Naive B cell (primary cell): Measurements from ENCODE around the gene FAM120B. TPM values are rescaled to one million over a fixed set of nuclear protein-coding genes. Genes with fewer than 3 reads are reported as not detected.
A peak's percentile ranks its signal among the peaks of the same experiment; 100 is the strongest.

Experiments used
- ATAC-seq, 2 donors: fragments of 150-1000 bp; cut with Tn5 transposase; 2 replicates each; pipeline ENCODE4 v1.10.0; 2021; ENCODE audit warnings: low read depth in 2 of 2, mild to moderate bottlenecking in 2 of 2, moderate library complexity in 2 of 2
- DNase-seq: peaks from one replicate; pipeline ENCODE4 v3.0.0; 2022
- H3K27ac Mint-ChIP-seq, 6 donors: one replicate each; pipeline ENCODE4 v1.8.0; 2020 to 2022; ENCODE audit warnings: mild to moderate bottlenecking in 6 of 6, mixed read lengths in 6 of 6, moderate library complexity in 5 of 6, inconsistent platforms in 2 of 6
- H3K27me3 Mint-ChIP-seq, 3 donors: one replicate each; pipeline ENCODE4 v1.8.0; 2021 to 2022; ENCODE audit warnings: mixed read lengths in 3 of 3, mild to moderate bottlenecking in 1 of 3
- H3K36me3 Mint-ChIP-seq, 2 donors: one replicate each; pipeline ENCODE4 v1.8.0; 2020 to 2022; ENCODE audit warnings: mixed read lengths in 2 of 2, inconsistent platforms in 1 of 2, mild to moderate bottlenecking in 1 of 2
- H3K4me1 Mint-ChIP-seq, 3 donors: one replicate each; pipeline ENCODE4 v1.8.0; 2020 to 2022; ENCODE audit warnings: mixed read lengths in 3 of 3, inconsistent platforms in 1 of 3, mild to moderate bottlenecking in 1 of 3, moderate library complexity in 1 of 3
- H3K4me3 Mint-ChIP-seq, 8 donors: one replicate each; pipeline ENCODE4 v1.8.0; 2020 to 2022; ENCODE audit warnings: mild to moderate bottlenecking in 8 of 8, mixed read lengths in 8 of 8, moderate library complexity in 8 of 8, inconsistent platforms in 2 of 8
- H3K9me3 Mint-ChIP-seq, 7 donors: one replicate each; pipeline ENCODE4 v1.8.0; 2020 to 2022; ENCODE audit warnings: mixed read lengths in 7 of 7, mild to moderate bottlenecking in 5 of 7, inconsistent platforms in 2 of 7, moderate library complexity in 1 of 7
- polyA plus RNA-seq, 6 donors: library from polyadenylated mRNA; unstranded; fragments of 300-500 nt; fragmentation: Illumina TruSeq; gene quantifications; one replicate each; pipeline ENCODE4 v1.2.3, GENCODE V29; 2021; ENCODE audit warnings: low read depth in 6 of 6

FAM120B gene
- polyA plus RNA-seq, 6 donors from 2014 or later, result 8.3 to 35.2 (median 27.5) TPM

DNA sequence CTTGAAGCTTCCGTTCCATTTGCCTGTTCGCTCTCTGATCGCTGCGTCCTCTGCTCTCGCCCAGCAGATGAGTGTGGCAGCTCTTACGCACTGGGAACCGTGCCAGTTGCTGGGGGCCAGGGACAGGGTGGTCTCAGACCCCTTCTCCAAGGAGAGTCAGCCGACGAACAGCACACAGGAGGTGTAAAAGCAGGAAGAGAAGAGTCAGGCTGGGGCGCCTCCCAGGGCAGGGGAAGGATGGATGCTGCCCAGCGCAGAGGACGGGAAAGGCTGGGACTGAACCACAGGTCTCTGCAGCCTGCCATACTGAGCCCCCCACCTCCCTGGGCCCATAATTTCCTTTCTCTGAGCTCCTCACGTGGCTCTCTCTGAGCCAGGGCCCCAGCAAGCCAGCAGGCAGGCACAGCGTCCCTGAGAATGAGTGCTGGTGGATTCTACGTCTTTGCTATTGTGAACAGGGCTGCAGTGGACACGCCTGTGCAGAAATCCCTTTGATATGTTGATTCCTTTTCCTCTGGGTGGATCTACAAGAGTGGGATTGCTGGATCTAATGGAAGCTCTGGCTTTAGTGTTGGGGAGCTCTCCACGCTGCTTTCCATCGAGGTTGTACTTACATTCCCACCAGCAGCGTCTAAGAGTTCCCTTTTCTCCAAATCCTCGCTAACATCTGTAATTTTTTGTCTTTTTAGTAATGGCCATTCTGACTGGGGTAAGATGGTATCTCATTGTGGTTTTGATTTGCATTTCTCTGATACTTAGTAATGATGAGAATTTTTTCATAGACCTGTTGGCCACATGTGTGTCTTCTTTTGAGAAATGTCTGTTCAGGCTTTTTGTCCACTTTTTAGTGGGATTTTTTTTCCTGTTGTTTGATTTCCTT lies 142.4 kb downstream of the FAM120B start:
- Mint-ChIP-seq H3K4me1 (peaks cover 0 to 4% (median 0%) of the 10 kb centered on the region in 3 donors), H3K4me3 (no peak overlapping the region), H3K36me3 (no peaks in the 10 kb centered on the region), H3K9me3 (peaks cover 0 to 6% (median 0%) of the 10 kb centered on the region in 7 donors), H3K27me3 (peaks cover 0 to 12% (median 10%) of the 10 kb centered on the region in 3 donors), H3K27ac (no peak overlapping the region)
- no peak for ATAC-seq
- DNase-seq, result no peak

DNA sequence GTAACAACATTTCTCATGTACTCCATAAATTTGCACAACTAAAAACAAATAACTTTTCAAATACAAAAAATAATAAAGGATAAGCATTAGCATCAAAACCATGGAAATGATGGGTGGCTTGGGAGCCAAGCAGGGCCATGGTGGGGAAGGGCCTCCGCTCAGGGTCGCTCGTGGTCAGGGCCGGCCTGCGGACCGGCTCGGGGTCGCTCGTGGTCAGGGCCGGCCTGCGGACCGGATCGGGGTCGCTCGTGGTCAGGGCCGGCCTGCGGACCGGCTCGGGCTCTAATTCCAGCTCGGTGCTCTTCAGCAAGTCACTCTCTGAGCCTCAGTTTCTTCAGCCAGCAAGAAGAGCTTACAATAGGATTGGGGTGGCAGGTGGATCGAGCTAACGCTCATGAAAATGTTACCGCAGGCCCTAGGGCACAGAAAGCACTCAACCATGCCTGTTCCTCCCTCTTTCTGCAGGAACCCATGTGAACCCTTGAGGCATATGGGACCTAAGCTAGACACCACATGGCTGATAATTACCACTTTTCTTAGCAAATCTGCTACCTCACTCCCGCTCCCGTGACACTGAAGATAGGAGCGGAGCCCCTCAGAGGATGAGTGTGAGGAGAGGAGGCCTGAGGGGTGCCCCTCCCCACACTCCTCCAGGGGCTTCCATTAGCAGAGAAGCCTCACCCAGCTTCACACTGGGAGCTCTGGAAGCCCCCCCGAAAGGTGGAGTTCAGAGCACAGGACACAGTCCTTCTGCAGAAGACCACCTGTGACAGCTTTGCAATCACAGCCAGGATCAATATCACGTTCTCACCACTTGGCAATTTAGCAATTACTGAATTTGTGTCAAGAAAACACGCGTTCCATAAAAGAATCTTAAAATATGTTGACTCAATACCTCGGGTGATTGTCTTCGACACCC lies 143.5 kb downstream of the FAM120B start:
- DNase-seq (no peak), ATAC-seq (no peak)
- H3K27me3 Mint-ChIP-seq, result peaks cover 0 to 12% (median 10%) of the 10 kb centered on the region in 3 donors
- H3K36me3 Mint-ChIP-seq, result no peaks in the 10 kb centered on the region
- H3K27ac Mint-ChIP-seq, result no peak overlapping the region
- peaks cover 0 to 4% (median 0%) of the 10 kb centered on the region in 3 donors for H3K4me1 Mint-ChIP-seq
- peaks cover 0 to 6% (median 0%) of the 10 kb centered on the region in 7 donors for H3K9me3 Mint-ChIP-seq
- H3K4me3 Mint-ChIP-seq, result no peak overlapping the region

DNA sequence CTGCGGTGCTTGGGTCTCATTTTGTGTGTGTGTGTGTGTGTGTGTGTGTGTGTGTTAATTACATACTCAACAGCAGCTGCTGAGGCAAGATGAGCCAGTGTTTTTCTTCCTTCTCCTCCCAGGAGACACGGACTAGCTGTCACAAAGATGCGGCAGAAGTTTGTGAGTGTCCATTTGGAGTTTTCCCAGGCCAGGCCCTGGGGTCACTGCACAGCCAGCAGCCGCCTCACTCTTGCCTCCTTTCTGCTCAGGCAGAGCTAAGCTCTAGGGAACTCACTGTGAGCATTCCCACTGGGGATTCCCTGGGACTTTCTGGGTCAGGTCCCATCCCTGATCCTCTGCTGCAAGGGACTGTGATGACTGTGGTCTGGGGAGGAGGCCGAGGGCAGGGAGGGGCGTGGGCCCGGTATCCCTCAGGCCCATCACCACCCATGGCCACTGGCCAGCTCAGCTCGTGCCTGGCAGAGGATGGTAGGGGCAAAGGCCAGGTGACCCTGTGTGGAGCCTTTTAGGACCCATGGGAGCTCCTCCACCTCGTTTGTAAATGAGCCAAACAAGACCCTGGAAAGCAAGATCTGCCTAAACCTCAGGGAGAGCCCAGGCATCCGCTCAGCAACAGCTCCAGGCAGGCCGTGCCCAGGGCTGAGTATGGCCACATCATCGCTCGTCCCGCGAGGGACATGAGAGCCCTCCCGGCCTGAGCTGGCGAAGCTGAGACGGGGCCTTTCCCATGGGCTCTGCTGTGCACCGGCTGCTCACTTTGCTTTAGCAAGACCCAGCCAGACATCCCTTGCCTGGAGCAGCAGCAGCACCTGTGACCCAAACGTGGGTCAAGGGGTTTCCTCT lies 144.6 kb downstream of the FAM120B start:
- H3K9me3 Mint-ChIP-seq, result peaks cover 0 to 6% (median 0%) of the 10 kb centered on the region in 7 donors
- DNase-seq (no peak), ATAC-seq (no peak)
- peaks cover 0 to 4% (median 0%) of the 10 kb centered on the region in 3 donors for H3K4me1 Mint-ChIP-seq
- H3K27ac Mint-ChIP-seq, result no peak overlapping the region
- no peaks in the 10 kb centered on the region for H3K36me3 Mint-ChIP-seq
- H3K27me3 Mint-ChIP-seq, result peaks cover 0 to 12% (median 10%) of the 10 kb centered on the region in 3 donors
- H3K4me3 Mint-ChIP-seq, result no peak overlapping the region

DNA sequence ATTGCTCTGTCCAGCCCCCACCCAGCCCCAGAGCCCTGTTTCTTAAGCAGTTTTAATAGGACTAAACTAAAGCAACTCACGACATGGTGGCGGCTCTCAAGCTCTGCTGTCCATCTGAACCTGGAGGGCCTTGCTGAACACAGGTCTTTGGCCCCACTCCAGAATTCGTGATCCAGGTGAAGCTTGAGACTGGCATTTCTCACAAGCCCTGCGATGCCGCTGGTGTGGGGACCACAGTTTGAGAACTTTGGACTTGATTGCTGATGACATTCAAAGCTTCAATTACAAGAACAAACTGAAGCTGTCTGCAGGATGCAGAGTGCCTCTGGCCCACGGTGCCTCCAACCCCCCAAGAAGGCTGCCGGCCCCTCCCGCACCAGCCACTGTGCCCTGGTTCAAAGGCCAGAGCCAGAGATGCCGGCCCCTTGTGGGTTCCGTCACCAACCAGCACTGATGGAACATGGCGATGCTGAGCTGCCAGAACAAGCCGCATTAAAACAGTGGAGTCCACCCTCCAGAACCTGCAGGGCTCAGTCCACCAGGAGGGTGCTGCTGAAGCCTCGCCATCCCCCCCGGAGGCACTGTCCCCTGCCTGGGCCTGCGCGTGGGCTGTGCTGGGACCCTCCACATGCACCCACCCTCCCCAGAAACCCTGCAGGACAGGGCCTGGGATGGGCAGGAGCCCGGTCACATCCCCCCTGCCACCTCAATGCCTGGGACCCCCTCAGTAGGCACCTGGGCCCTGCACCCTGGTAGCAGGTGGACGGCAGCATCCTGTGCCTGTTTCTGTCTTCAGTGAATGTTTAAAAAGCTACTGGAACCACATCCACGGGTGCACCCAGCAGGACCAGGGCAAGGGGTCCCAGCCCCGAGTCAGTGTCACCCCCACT lies 145.4 kb downstream of the FAM120B start:
- no peak for ATAC-seq
- H3K9me3 Mint-ChIP-seq, result peaks cover 0 to 6% (median 0%) of the 10 kb centered on the region in 7 donors
- H3K4me1 Mint-ChIP-seq, result peaks cover 0 to 4% (median 0%) of the 10 kb centered on the region in 3 donors
- H3K4me3 Mint-ChIP-seq, result no peak overlapping the region
- H3K27ac Mint-ChIP-seq, result no peak overlapping the region
- H3K27me3 Mint-ChIP-seq, result peaks cover 0 to 8% (median 4%) of the 10 kb centered on the region in 3 donors
- H3K36me3 Mint-ChIP-seq, result no peaks in the 10 kb centered on the region
- no peak for DNase-seq

DNA sequence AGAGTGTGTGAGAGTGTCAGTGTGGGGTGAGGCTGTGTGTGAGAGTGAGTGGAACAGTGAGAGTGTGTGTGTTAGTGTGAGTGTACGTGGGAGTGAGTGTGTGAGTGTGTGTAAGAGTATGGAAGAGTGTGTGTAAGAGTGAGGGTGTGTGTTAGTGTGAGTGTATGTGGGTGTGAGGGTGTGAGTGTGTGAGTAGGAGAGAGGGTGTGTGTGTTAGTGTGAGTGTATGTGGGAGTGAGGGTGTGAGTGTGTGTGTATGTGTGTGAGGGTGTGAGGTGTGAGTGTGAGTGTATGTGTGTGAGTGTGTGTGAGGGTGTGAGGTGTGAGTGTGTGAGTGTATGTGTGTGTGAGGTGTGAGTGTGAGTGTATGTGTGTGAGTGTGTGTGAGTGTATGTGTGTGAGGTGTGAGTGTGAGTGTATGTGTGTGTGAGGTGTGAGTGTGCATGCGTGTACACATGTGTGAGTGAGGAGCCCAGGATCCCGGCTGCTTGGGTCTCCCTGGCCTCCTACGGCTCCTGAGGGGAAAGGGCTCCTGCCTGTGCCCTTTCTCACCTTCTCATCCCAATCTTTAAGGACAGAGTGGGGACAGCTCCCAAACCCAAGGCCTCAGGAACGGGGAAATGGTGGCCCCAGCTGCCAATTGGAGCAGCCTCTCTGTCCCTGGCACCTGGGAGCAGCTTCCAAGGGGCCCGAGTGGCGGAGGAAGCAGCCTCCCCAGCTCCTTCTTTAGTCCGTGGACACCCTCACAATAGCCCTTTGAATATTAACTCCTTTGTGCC lies 146.4 kb downstream of the FAM120B start:
- peaks cover 0 to 6% (median 0%) of the 10 kb centered on the region in 7 donors for H3K9me3 Mint-ChIP-seq
- peak overlapping the region in 1 of 6 donors; percentile 56 for H3K27ac Mint-ChIP-seq
- H3K4me1 Mint-ChIP-seq, result peaks cover 0 to 4% (median 0%) of the 10 kb centered on the region in 3 donors
- H3K4me3 Mint-ChIP-seq, result peak overlapping the region in 1 of 8 donors; percentile 17
- ATAC-seq, result no peak
- DNase-seq, result no peak
- no peaks in the 10 kb centered on the region for H3K36me3 Mint-ChIP-seq
- no peaks in the 10 kb centered on the region for H3K27me3 Mint-ChIP-seq

DNA sequence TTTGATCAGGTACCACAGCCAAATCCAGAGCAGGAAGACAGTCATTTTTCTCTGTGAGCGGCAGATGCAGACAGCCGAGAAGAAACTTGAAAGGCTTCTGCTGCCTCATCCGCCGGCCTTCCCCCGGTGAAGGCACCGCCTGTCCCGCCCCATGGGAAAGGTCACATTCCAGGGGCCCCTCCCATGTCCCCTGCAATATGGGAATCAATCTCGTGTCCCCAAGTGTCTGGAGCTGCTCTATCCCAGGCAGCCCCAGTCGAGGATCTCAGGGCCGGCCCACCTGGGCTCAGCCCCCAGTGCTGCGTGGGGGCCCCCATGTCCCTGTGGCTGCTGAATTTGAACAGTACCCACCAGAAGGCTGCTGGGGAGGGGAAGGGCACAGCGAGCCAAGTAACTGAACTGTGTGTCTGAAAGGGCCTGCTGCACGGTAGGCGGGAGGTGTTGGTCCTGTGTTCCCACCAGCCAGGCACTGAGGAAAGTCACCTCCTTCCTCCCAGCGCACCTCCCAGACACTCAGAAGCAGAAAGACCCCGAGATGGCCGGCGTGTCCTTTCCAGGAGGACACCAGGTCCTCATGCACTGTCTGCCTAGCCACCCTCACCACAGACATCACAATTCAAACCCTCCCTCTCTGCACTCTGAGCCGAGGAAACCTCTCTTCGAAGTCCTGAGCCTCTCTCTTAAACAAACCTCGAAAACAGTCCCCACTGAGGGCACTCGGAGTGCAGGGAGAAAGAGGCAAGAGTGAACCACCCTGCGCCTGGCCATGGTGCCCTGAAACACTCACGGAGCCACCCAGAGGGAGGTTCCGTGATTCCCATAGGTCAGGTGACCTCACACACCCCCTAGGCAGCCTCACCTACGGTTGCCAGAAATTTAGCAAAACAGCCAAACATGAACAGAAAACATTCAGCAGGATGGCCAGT lies 147.3 kb downstream of the FAM120B start:
- DNase-seq (no peak), ATAC-seq (no peak)
- H3K36me3 Mint-ChIP-seq, result no peaks in the 10 kb centered on the region
- H3K9me3 Mint-ChIP-seq, result peaks cover 0 to 6% (median 0%) of the 10 kb centered on the region in 7 donors
- no peaks in the 10 kb centered on the region for H3K27me3 Mint-ChIP-seq
- H3K4me3 Mint-ChIP-seq, result no peak overlapping the region
- peaks cover 0 to 4% (median 0%) of the 10 kb centered on the region in 3 donors for H3K4me1 Mint-ChIP-seq
- H3K27ac Mint-ChIP-seq, result peak overlapping the region in 1 of 6 donors; percentile 78

DNA sequence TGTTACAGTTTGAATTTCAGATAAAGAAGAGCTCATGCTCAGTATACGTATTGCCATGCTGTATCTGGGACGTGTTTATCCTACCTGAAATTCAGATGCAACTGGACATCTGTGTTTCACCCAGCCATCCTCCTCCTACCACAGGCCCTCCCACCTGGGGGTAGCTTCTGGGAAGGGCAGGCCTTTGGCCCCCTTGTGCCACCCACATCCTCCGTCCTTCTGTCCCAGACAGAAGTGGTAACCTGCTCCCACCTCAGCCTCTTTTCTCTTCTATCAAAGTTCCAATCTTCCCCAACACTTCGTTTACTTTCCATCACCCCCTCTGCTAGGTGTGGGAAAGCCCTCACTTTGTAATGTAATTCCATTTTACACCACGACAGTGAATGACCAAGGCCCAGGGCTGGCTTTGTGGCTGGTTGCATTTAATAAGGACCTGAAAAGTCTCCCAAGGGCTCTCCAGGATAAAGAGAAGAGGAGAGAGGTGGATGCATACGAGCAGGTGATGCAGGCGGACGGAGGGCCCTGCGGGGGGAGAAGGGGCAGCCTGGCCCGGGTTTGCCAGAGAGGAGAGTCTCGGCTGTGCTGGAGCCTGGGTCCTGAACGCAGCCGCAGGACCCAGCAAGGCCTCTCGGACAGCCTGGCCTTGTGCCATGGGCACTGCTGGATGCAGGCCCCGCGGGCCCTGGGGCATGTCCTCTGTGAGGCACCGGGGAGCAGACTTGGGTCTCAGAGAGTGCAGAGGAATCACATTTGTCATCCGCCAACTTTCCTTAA lies 148.1 kb downstream of the FAM120B start:
- peaks cover 0 to 6% (median 0%) of the 10 kb centered on the region in 7 donors for H3K9me3 Mint-ChIP-seq
- ATAC-seq (no peak), DNase-seq (no peak)
- no peaks in the 10 kb centered on the region for H3K36me3 Mint-ChIP-seq
- H3K4me1 Mint-ChIP-seq, result peaks cover 3 to 5% (median 4%) of the 10 kb centered on the region in 3 donors
- H3K27ac Mint-ChIP-seq, result no peak overlapping the region
- no peak overlapping the region for H3K4me3 Mint-ChIP-seq
- H3K27me3 Mint-ChIP-seq, result peaks cover 0 to 4% (median 3%) of the 10 kb centered on the region in 3 donors

DNA sequence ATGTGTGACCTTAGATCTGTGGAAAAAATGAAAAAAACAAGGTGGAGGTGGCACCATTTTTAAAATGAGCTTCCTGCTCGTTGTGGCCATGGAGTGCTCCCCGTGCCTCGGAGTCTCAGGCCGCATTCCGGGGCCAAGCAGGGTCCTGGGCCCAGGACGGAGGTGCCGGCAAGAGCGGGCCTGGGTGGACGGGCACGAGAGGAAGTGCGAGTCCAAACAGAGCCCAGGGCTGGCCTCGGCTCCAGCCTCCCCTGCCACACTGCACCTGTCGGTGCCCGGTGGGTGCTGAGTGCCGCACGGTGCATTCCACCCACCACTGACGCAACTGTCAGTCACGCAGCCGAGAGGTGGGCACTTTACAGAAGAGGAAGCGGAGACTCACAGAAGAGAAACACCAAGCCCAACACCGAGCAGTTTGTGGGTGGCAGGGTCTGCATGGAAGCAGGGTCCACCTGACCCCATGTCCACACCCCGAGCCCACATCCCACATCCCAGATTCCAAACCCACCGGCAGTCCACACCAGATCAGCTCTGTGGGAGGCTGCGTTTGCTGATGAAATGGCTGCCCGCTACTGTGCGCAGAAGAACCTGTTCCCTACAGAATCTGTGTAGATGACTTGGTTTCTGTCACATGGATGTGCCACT lies 148.9 kb downstream of the FAM120B start:
- no peak for DNase-seq
- Mint-ChIP-seq H3K4me1 (peaks cover 4 to 12% (median 9%) of the 10 kb centered on the region in 3 donors), H3K4me3 (no peak overlapping the region), H3K27me3 (peaks cover 0 to 6% (median 4%) of the 10 kb centered on the region in 3 donors), H3K36me3 (no peaks in the 10 kb centered on the region), H3K9me3 (peaks cover 0 to 6% (median 0%) of the 10 kb centered on the region in 7 donors), H3K27ac (no peak overlapping the region)
- no peak for ATAC-seq

DNA sequence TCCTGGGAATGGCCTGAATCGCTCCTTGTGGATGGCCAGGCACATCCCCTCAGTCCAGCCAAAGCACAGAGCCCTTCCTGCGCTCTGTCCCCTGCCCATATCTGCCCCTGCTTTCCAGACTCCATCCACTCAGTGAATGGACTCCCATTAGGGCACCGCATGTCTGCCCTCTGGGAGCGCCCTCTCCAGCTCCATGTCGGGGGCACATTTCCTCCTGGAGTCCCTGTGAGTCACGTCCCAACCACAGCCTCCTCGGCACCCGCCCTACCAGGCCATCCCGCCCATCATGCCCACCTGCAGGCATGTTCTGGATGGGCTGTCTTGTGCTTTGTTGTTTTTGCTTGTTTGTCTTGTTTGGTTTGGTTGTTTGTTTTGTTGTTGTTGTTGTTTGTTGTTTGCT lies 149.8 kb downstream of the FAM120B start:
- H3K27me3 Mint-ChIP-seq, result peaks cover 4 to 11% (median 4%) of the 10 kb centered on the region in 3 donors
- ATAC-seq (no peak), DNase-seq (no peak)
- H3K4me3 Mint-ChIP-seq, result peak overlapping the region in 1 of 8 donors; percentile 10
- no peaks in the 10 kb centered on the region for H3K36me3 Mint-ChIP-seq
- peaks cover 4 to 14% (median 9%) of the 10 kb centered on the region in 3 donors for H3K4me1 Mint-ChIP-seq
- no peak overlapping the region for H3K27ac Mint-ChIP-seq
- peaks cover 0 to 6% (median 0%) of the 10 kb centered on the region in 7 donors for H3K9me3 Mint-ChIP-seq
